Ishikawa (cell line): ENCODE measurements around the gene ENPP1.

ENCODE experiments used
- CEBPB ChIP-seq: IDR thresholded peaks from 2 replicates; pipeline ENCODE4 v1.6.1; 2012
- CREB1 ChIP-seq: IDR thresholded peaks from 2 replicates; pipeline ENCODE4 v1.6.1; 2012; ENCODE audit warnings: low read depth
- EGR1 ChIP-seq: IDR thresholded peaks from 2 replicates; pipeline ENCODE4 v1.6.1; 2012
- EP300 ChIP-seq: IDR thresholded peaks from 2 replicates; pipeline ENCODE4 v1.6.1; 2012; ENCODE audit warnings: borderline replicate concordance
- FOXM1 ChIP-seq: IDR thresholded peaks from 2 replicates; pipeline ENCODE4 v1.6.1; 2012; ENCODE audit warnings: low read depth, borderline replicate concordance
- MAX ChIP-seq: IDR thresholded peaks from 2 replicates; pipeline ENCODE4 v1.6.1; 2012
- NFIC ChIP-seq: IDR thresholded peaks from 2 replicates; pipeline ENCODE4 v1.6.1; 2012
- RAD21 ChIP-seq: IDR thresholded peaks from 2 replicates; pipeline ENCODE4 v1.6.1; 2012; ENCODE audit warnings: low read depth
- REST ChIP-seq: IDR thresholded peaks from 2 replicates; pipeline ENCODE4 v1.6.1; 2012; ENCODE audit warnings: low read depth, mild to moderate bottlenecking
- TAF1 ChIP-seq: IDR thresholded peaks from 2 replicates; pipeline ENCODE4 v1.6.1; 2012; ENCODE audit warnings: low read depth, mild to moderate bottlenecking
- TCF12 ChIP-seq: IDR thresholded peaks from 2 replicates; pipeline ENCODE4 v1.6.1; 2012; ENCODE audit warnings: low read depth
- TEAD4 ChIP-seq: IDR thresholded peaks from 2 replicates; pipeline ENCODE4 v1.6.1; 2012
- USF1 ChIP-seq: IDR thresholded peaks from 2 replicates; pipeline ENCODE4 v1.6.1; 2012
- YY1 ChIP-seq: IDR thresholded peaks from 2 replicates; pipeline ENCODE4 v1.6.1; 2012; ENCODE audit warnings: low read depth
- ZBTB7A ChIP-seq: IDR thresholded peaks from 2 replicates; pipeline ENCODE4 v1.6.1; 2012; ENCODE audit warnings: low read depth

ENPP1 gene

GRCh38 chr6:131854803-131855202, 47.0 kb downstream of the ENPP1 start:
- TF ChIP-seq RAD21: no peak
- TF ChIP-seq EGR1: no peak
- TF ChIP-seq TEAD4: no peak
- TF ChIP-seq EP300: no peak
- no peak for TF ChIP-seq TCF12
- no peak for TF ChIP-seq MAX
- no peak for TF ChIP-seq ZBTB7A
- TF ChIP-seq CEBPB: no peak
- no peak for TF ChIP-seq TAF1
- no peak for TF ChIP-seq FOXM1
- no peak for TF ChIP-seq USF1

GRCh38 chr6:131858765-131859415, 51.1 kb downstream of the ENPP1 start:
- TF ChIP-seq ZBTB7A (no peak), CEBPB (no peak), EGR1 (no peak), USF1 (no peak), REST (no peak), FOXM1 (no peak), TCF12 (no peak), RAD21 (no peak), CREB1 (no peak), TAF1 (no peak), YY1 (no peak), NFIC (no peak), TEAD4 (no peak), MAX (no peak), EP300 (no peak)

GRCh38 chr6:131861381-131861780, 53.6 kb downstream of the ENPP1 start:
- TF ChIP-seq USF1 (no peak), NFIC (no peak), CEBPB (no peak), CREB1 (no peak), REST (no peak), MAX (no peak), ZBTB7A (no peak), EGR1 (no peak)

GRCh38 chr6:131862476-131862875, 54.7 kb downstream of the ENPP1 start:
- TF ChIP-seq REST: no peak
- no peak for TF ChIP-seq MAX
